ENCODE data around the gene CTF1. TPM values are rescaled to one million over a fixed set of nuclear protein-coding genes. Genes with fewer than 3 reads are reported as not detected.

Gene CTF1
- 0.57 and 4.2 TPM in 2 replicates for total RNA-seq

GRCh38 chr16:30896261-30896888 lies at the start of gene CTF1:
CTF1 (plus strand) TSS chr16:30896614; CDS start chr16:30896644, 30 bp downstream.

GRCh38 chr16:30893744-30894539 lies 2.5 kb upstream of the CTF1 start, which contains the start of gene BCL7C:
BCL7C (minus strand) TSS chr16:30894077; CDS start chr16:30893944, 133 bp downstream.

GRCh38 chr16:30923554-30924075 lies 27.2 kb downstream of the CTF1 start, which contains the start of gene FBXL19:
FBXL19 (plus strand) TSS chr16:30923572; CDS start chr16:30925755, 2,183 bp downstream.

GRCh38 chr16:30948667-30949649 lies 52.5 kb downstream of the CTF1 start, which contains the start of gene ORAI3:
ORAI3 (plus strand) TSS chr16:30949068; CDS start chr16:30949290, 222 bp downstream.

Other genes starting within 250 kb of the CTF1 start
- gene PRR14, start 245.7 kb upstream of the CTF1 start, total RNA-seq: 15.0 and 18.1 TPM in 2 replicates
- 16.9 and 21.7 TPM in 2 replicates for gene FBRS, start 238.2 kb upstream of the CTF1 start, total RNA-seq
- 3.2 and 6.5 TPM in 2 replicates for gene SRCAP, start 197.4 kb upstream of the CTF1 start, total RNA-seq
- gene PHKG2, start 148.2 kb upstream of the CTF1 start, total RNA-seq: 14.2 and 27.1 TPM in 2 replicates
- gene CFAP119, start 134.6 kb upstream of the CTF1 start, total RNA-seq: 1.3 and 7.1 TPM in 2 replicates
- gene RNF40, start 134.3 kb upstream of the CTF1 start, total RNA-seq: 42.6 and 67.0 TPM in 2 replicates
- gene ZNF629, start 109.4 kb upstream of the CTF1 start, total RNA-seq: 9.9 and 11.0 TPM in 2 replicates
- 57.1 and 73.8 TPM in 2 replicates for gene BCL7C, start 2.5 kb upstream of the CTF1 start, total RNA-seq
- gene FBXL19, start 27.0 kb downstream of the CTF1 start, total RNA-seq: 29.6 and 33.9 TPM in 2 replicates
- 13.6 and 34.4 TPM in 2 replicates for gene ORAI3, start 52.5 kb downstream of the CTF1 start, total RNA-seq
- 2.6 and 3.5 TPM in 2 replicates for gene SETD1A, start 61.1 kb downstream of the CTF1 start, total RNA-seq
- gene HSD3B7, start 88.6 kb downstream of the CTF1 start, total RNA-seq: 7.9 and 10.3 TPM in 2 replicates
- gene STX1B, start 114.0 kb downstream of the CTF1 start, total RNA-seq: 0.08 and 0.34 TPM in 2 replicates
- gene STX4, start 136.9 kb downstream of the CTF1 start, total RNA-seq: 23.5 and 24.9 TPM in 2 replicates
- 12.5 and 15.6 TPM in 2 replicates for gene ZNF668, start 177.6 kb downstream of the CTF1 start, total RNA-seq
- 7.3 and 11.6 TPM in 2 replicates for gene ZNF646, start 177.8 kb downstream of the CTF1 start, total RNA-seq
- 0.86 and 1.8 TPM in 2 replicates for gene PRSS53, start 192.3 kb downstream of the CTF1 start, total RNA-seq
- 99.6 and 107 TPM in 2 replicates for gene VKORC1, start 198.2 kb downstream of the CTF1 start, total RNA-seq
- 58.3 and 75.5 TPM in 2 replicates for gene BCKDK, start 211.8 kb downstream of the CTF1 start, total RNA-seq
- gene KAT8, start 221.1 kb downstream of the CTF1 start, total RNA-seq: 27.1 and 30.1 TPM in 2 replicates
- gene PRSS8, start 239.1 kb downstream of the CTF1 start, total RNA-seq: 59.2 and 120 TPM in 2 replicates